Effector memory CD8-positive, alpha-beta T cell (primary cell): ENCODE data around the gene PLA2G2C.
"Not testable (repeated sequence)": the region's sequence is repeated elsewhere in the genome, so short reads cannot be mapped to it uniquely, and the experiment has no call there.

ENCODE experiments used
- ATAC-seq: fragments of 150-1000 bp; cut with Tn5 transposase; replicated peaks from 2 replicates; pipeline ENCODE4 v1.10.0; 2021; ENCODE audit warnings: mild to moderate bottlenecking, moderate library complexity
- DNase-seq, 3 experiments: peaks; one replicate each; pipeline ENCODE4 v3.0.0; 2021
- H3K27ac Mint-ChIP-seq, 2 donors: one replicate each; pipeline ENCODE4 v1.8.0; 2022; ENCODE audit warnings: mild to moderate bottlenecking in 2 of 2, mixed read lengths in 2 of 2, moderate library complexity in 2 of 2
- H3K27me3 Mint-ChIP-seq, 2 donors: one replicate each; pipeline ENCODE4 v1.8.0; 2022; ENCODE audit warnings: mixed read lengths in 2 of 2
- H3K36me3 Mint-ChIP-seq: one replicate; pipeline ENCODE4 v1.8.0; 2022; ENCODE audit warnings: mild to moderate bottlenecking, moderate library complexity, mixed read lengths; ENCODE audit not compliant: insufficient read depth
- H3K4me1 Mint-ChIP-seq, 2 donors: one replicate each; pipeline ENCODE4 v1.8.0; 2022; ENCODE audit warnings: low read depth in 2 of 2, mixed read lengths in 2 of 2
- H3K4me3 Mint-ChIP-seq, 2 donors: one replicate each; pipeline ENCODE4 v1.8.0; 2022; ENCODE audit warnings: mild to moderate bottlenecking in 2 of 2, mixed read lengths in 2 of 2, moderate library complexity in 2 of 2
- H3K9me3 Mint-ChIP-seq, 2 donors: one replicate each; pipeline ENCODE4 v1.8.0; 2022; ENCODE audit warnings: mixed read lengths in 2 of 2

Gene PLA2G2C

GRCh38 chr1:20219053-20219452 lies 32.7 kb upstream of the PLA2G2C start:
- H3K27me3 Mint-ChIP-seq, result peaks cover 27 to 90% of the 10 kb centered on the region in 2 donors
- not testable (repeated sequence) for H3K27ac Mint-ChIP-seq, H3K9me3 Mint-ChIP-seq

GRCh38 chr1:20216574-20216973 lies 30.3 kb upstream of the PLA2G2C start:
- ATAC-seq, result peak; percentile 56

More at GRCh38 chr1:20219053-20219452, 32.7 kb upstream of the PLA2G2C start:
- DNase-seq, H3K36me3 Mint-ChIP-seq, H3K4me3 Mint-ChIP-seq, ATAC-seq, H3K4me1 Mint-ChIP-seq: not testable (repeated sequence)

GRCh38 chr1:20215716-20216115 lies 29.4 kb upstream of the PLA2G2C start:
- no peak overlapping the region for H3K27ac Mint-ChIP-seq
- H3K4me1 Mint-ChIP-seq, result peaks cover 4 to 6% of the 10 kb centered on the region in 2 donors
- H3K4me3 Mint-ChIP-seq, result no peak overlapping the region
- ATAC-seq (no peak), DNase-seq (no peak)
- H3K36me3 Mint-ChIP-seq, result no peaks in the 10 kb centered on the region
- peaks cover 19 to 72% of the 10 kb centered on the region in 2 donors for H3K27me3 Mint-ChIP-seq
- H3K9me3 Mint-ChIP-seq, result no peaks in the 10 kb centered on the region

More at GRCh38 chr1:20216574-20216973, 30.3 kb upstream of the PLA2G2C start:
- no peaks in the 10 kb centered on the region for H3K36me3 Mint-ChIP-seq
- peaks cover 4 to 6% of the 10 kb centered on the region in 2 donors for H3K4me1 Mint-ChIP-seq
- H3K4me3 Mint-ChIP-seq, result no peak overlapping the region
- DNase-seq, result no peak
- H3K27ac Mint-ChIP-seq, result no peak overlapping the region
- peaks cover 13 to 74% of the 10 kb centered on the region in 2 donors for H3K27me3 Mint-ChIP-seq
- H3K9me3 Mint-ChIP-seq, result no peaks in the 10 kb centered on the region

GRCh38 chr1:20212685-20213331 lies 26.5 kb upstream of the PLA2G2C start:
- H3K36me3 Mint-ChIP-seq, result no peaks in the 10 kb centered on the region
- peak overlapping the region; percentile 50 to 64 for H3K4me3 Mint-ChIP-seq
- ATAC-seq, result peak; percentile 76
- no peak overlapping the region for H3K27ac Mint-ChIP-seq
- DNase-seq, result peak; percentile 45 to 49 (median 46)
- peaks cover 27 to 68% of the 10 kb centered on the region in 2 donors for H3K27me3 Mint-ChIP-seq
- H3K4me1 Mint-ChIP-seq, result peaks cover 4 to 6% of the 10 kb centered on the region in 2 donors
- no peaks in the 10 kb centered on the region for H3K9me3 Mint-ChIP-seq

- Mint-ChIP-seq H3K27ac (no peak overlapping the region), H3K9me3 (no peaks in the 10 kb centered on the region), H3K36me3 (no peaks in the 10 kb centered on the region), H3K4me1 (peaks cover 4 to 6% of the 10 kb centered on the region in 2 donors), H3K27me3 (peaks cover 27 to 62% of the 10 kb centered on the region in 2 donors), H3K4me3 (peak overlapping the region in 1 of 2 donors; percentile 64)
- DNase-seq (no peak), ATAC-seq (no peak)
These were observed 25.9 kb upstream of the PLA2G2C start for GRCh38 chr1:20212085-20212684.

- ATAC-seq, result no peak
- H3K27me3 Mint-ChIP-seq, result peaks cover 27 to 56% of the 10 kb centered on the region in 2 donors
These were observed 25.2 kb upstream of the PLA2G2C start for GRCh38 chr1:20211511-20211931.

GRCh38 chr1:20210736-20211460 lies 24.6 kb upstream of the PLA2G2C start:
- DNase-seq (no peak), ATAC-seq (no peak)
- H3K4me1 Mint-ChIP-seq, result peaks cover 4 to 6% of the 10 kb centered on the region in 2 donors
- H3K27me3 Mint-ChIP-seq, result peaks cover 27 to 49% of the 10 kb centered on the region in 2 donors
- no peak overlapping the region for H3K4me3 Mint-ChIP-seq
- no peaks in the 10 kb centered on the region for H3K36me3 Mint-ChIP-seq
- no peak overlapping the region for H3K27ac Mint-ChIP-seq
- H3K9me3 Mint-ChIP-seq, result no peaks in the 10 kb centered on the region

More at GRCh38 chr1:20211511-20211931, 25.2 kb upstream of the PLA2G2C start:
- no peak overlapping the region for H3K4me3 Mint-ChIP-seq
- H3K36me3 Mint-ChIP-seq, result no peaks in the 10 kb centered on the region
- no peaks in the 10 kb centered on the region for H3K9me3 Mint-ChIP-seq
- H3K4me1 Mint-ChIP-seq, result peaks cover 4 to 6% of the 10 kb centered on the region in 2 donors
- H3K27ac Mint-ChIP-seq, result no peak overlapping the region
- DNase-seq, result no peak

- no peak for ATAC-seq
- peaks cover 4 to 6% of the 10 kb centered on the region in 2 donors for H3K4me1 Mint-ChIP-seq
- H3K9me3 Mint-ChIP-seq, result no peaks in the 10 kb centered on the region
- no peak overlapping the region for H3K4me3 Mint-ChIP-seq
- H3K27ac Mint-ChIP-seq, result no peak overlapping the region
- no peaks in the 10 kb centered on the region for H3K36me3 Mint-ChIP-seq
- no peak for DNase-seq
- H3K27me3 Mint-ChIP-seq, result peaks cover 14 to 37% of the 10 kb centered on the region in 2 donors
These were observed 23.2 kb upstream of the PLA2G2C start for GRCh38 chr1:20209471-20209870.

GRCh38 chr1:20207546-20207945 lies 21.2 kb upstream of the PLA2G2C start:
- ATAC-seq (no peak), DNase-seq (no peak)
- peaks cover 2 to 3% of the 10 kb centered on the region in 2 donors for H3K4me1 Mint-ChIP-seq
- no peaks in the 10 kb centered on the region for H3K9me3 Mint-ChIP-seq
- peaks cover 25 to 48% of the 10 kb centered on the region in 2 donors for H3K27me3 Mint-ChIP-seq
- no peak overlapping the region for H3K27ac Mint-ChIP-seq
- no peak overlapping the region for H3K4me3 Mint-ChIP-seq
- no peaks in the 10 kb centered on the region for H3K36me3 Mint-ChIP-seq

- no peaks in the 10 kb centered on the region for H3K4me1 Mint-ChIP-seq
- no peak for ATAC-seq
- no peaks in the 10 kb centered on the region for H3K9me3 Mint-ChIP-seq
- H3K4me3 Mint-ChIP-seq, result no peak overlapping the region
- H3K27ac Mint-ChIP-seq, result no peak overlapping the region
- peaks cover 23 to 52% of the 10 kb centered on the region in 2 donors for H3K27me3 Mint-ChIP-seq
- DNase-seq, result no peak
- H3K36me3 Mint-ChIP-seq, result no peaks in the 10 kb centered on the region
These were observed 15.8 kb upstream of the PLA2G2C start for GRCh38 chr1:20202166-20202565.

GRCh38 chr1:20200966-20201365 lies 14.6 kb upstream of the PLA2G2C start:
- no peaks in the 10 kb centered on the region for H3K36me3 Mint-ChIP-seq
- peaks cover 23 to 64% of the 10 kb centered on the region in 2 donors for H3K27me3 Mint-ChIP-seq
- ATAC-seq (no peak), DNase-seq (no peak)
- H3K9me3 Mint-ChIP-seq, result no peaks in the 10 kb centered on the region
- no peaks in the 10 kb centered on the region for H3K4me1 Mint-ChIP-seq
- no peak overlapping the region for H3K4me3 Mint-ChIP-seq
- no peak overlapping the region for H3K27ac Mint-ChIP-seq

- no peak overlapping the region for H3K27ac Mint-ChIP-seq
- no peaks in the 10 kb centered on the region for H3K36me3 Mint-ChIP-seq
These were observed 13.5 kb upstream of the PLA2G2C start for GRCh38 chr1:20199840-20200239.

GRCh38 chr1:20199403-20199802 lies 13.1 kb upstream of the PLA2G2C start:
- H3K27me3 Mint-ChIP-seq, result peaks cover 29 to 74% of the 10 kb centered on the region in 2 donors

More at GRCh38 chr1:20199840-20200239, 13.5 kb upstream of the PLA2G2C start:
- Mint-ChIP-seq H3K4me1 (peaks cover 4 to 5% of the 10 kb centered on the region in 2 donors), H3K4me3 (no peak overlapping the region), H3K27me3 (peaks cover 29 to 75% of the 10 kb centered on the region in 2 donors), H3K9me3 (no peaks in the 10 kb centered on the region)
- DNase-seq, result no peak
- ATAC-seq, result no peak

More at GRCh38 chr1:20199403-20199802, 13.1 kb upstream of the PLA2G2C start:
- no peak for ATAC-seq
- Mint-ChIP-seq H3K4me1 (peaks cover 4 to 5% of the 10 kb centered on the region in 2 donors), H3K27ac (peak overlapping the region in 1 of 2 donors; percentile 15), H3K4me3 (no peak overlapping the region), H3K36me3 (no peaks in the 10 kb centered on the region), H3K9me3 (no peaks in the 10 kb centered on the region)
- no peak for DNase-seq
